Measurements from ENCODE around the gene KCNMB2.
A peak's percentile ranks its signal among the peaks of the same experiment; 100 is the strongest.
"Not testable (repeated sequence)": the region's sequence is repeated elsewhere in the genome, so short reads cannot be mapped to it uniquely, and the experiment has no call there.

The KCNMB2 gene

DNA sequence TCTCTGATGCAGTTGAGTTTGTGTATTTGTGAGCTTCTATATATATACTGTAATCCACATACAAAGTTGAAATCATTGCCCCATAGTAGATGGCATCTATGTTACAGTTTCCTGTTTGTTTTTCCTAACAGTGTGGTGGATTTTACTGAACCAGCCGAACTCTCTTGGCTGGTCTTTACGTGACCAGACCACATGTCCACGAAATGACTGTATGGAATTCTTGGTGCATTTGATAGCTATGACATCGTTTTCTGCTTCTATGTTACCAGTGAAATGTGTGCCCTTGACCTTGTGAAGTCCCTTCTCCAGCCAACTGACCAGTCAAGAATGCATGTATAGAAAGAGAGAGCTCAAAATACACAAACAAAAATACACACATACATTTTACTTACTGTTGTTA is 1.8 kb downstream of the KCNMB2 start:
- no peaks in the 10 kb centered on the region for H3K27me3 Mint-ChIP-seq (ENCODE audit: low read depth)
- TF ChIP-seq, protein P1, sequence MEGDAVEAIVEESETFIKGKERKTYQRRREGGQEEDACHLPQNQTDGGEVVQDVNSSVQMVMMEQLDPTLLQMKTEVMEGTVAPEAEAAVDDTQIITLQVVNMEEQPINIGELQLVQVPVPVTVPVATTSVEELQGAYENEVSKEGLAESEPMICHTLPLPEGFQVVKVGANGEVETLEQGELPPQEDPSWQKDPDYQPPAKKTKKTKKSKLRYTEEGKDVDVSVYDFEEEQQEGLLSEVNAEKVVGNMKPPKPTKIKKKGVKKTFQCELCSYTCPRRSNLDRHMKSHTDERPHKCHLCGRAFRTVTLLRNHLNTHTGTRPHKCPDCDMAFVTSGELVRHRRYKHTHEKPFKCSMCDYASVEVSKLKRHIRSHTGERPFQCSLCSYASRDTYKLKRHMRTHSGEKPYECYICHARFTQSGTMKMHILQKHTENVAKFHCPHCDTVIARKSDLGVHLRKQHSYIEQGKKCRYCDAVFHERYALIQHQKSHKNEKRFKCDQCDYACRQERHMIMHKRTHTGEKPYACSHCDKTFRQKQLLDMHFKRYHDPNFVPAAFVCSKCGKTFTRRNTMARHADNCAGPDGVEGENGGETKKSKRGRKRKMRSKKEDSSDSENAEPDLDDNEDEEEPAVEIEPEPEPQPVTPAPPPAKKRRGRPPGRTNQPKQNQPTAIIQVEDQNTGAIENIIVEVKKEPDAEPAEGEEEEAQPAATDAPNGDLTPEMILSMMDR (IDR thresholded peaks at IDR 0.05; ENCODE audit: unreplicated experiment in 3 of 3): no peak

DNA sequence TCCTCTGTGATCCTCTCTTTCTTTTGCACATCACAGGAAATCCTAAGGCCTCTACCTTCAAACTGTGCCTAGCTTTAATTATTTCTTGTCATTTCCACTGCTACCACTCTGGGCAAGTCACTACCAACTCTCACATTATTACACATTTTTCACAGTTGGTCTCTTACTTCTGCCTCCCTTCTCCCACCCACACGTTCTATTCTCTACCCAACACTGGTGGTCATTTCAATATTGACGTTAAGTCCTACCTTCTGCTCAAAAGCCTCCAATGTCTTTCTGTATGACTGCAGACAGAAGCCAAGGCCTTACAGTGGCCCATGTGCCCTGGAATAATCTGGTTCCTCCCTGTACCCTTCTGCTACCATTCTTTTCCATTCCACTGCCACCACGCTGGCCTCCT is 3.9 kb downstream of the KCNMB2 start:
- Mint-ChIP-seq H3K4me3 (peak overlapping the region in 1 of 3 experiments; percentile 6), H3K4me1 (peaks cover 29% of the 10 kb centered on the region), H3K9me3 (no peaks in the 10 kb centered on the region), H3K36me3 (ENCODE audit: low read depth) (no peaks in the 10 kb centered on the region), H3K27me3 (ENCODE audit: low read depth) (no peaks in the 10 kb centered on the region), H3K27ac (peak overlapping the region in 1 of 3 experiments; percentile 24)
- TF ChIP-seq, protein P1 (IDR thresholded peaks at IDR 0.05; ENCODE audit: unreplicated experiment in 3 of 3): no peak

More for the DNA sequence above, 1.8 kb downstream of the KCNMB2 start:
- Mint-ChIP-seq H3K9me3 (no peaks in the 10 kb centered on the region), H3K36me3 (ENCODE audit: low read depth) (no peaks in the 10 kb centered on the region), H3K4me1 (peaks cover 32% of the 10 kb centered on the region), H3K4me3 (peak overlapping the region; percentile 49 to 90 (median 88)), H3K27ac (peak overlapping the region in 2 of 3 experiments; percentile 68 to 91)

DNA sequence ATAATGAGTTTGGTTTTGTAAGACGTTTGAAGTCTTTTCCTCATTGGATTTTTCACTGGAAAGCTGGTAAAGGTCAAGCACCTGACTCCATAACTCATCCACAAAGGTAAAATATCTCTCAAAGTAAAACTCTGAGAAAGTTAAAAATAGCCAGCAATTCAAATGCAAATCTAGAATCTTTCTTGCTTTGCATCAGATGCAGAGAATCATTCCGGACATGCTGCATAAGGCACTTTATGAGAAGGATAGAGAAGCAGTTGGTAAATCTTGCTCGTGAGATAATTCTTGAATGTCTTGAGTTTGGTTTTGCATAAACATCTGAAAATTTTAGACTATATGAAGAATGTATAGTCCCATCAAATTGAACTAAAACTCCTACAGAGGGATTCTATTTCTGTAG is 9.1 kb downstream of the KCNMB2 start:
- H3K9me3 Mint-ChIP-seq: no peaks in the 10 kb centered on the region
- H3K36me3 Mint-ChIP-seq (ENCODE audit: low read depth): no peaks in the 10 kb centered on the region
- no peaks in the 10 kb centered on the region for H3K27me3 Mint-ChIP-seq (ENCODE audit: low read depth)
- TF ChIP-seq, protein P1 (IDR thresholded peaks at IDR 0.05; ENCODE audit: unreplicated experiment in 3 of 3): no peak
- no peak overlapping the region for H3K27ac Mint-ChIP-seq
- H3K4me1 Mint-ChIP-seq: peaks cover 4% of the 10 kb centered on the region
- no peak overlapping the region for H3K4me3 Mint-ChIP-seq

DNA sequence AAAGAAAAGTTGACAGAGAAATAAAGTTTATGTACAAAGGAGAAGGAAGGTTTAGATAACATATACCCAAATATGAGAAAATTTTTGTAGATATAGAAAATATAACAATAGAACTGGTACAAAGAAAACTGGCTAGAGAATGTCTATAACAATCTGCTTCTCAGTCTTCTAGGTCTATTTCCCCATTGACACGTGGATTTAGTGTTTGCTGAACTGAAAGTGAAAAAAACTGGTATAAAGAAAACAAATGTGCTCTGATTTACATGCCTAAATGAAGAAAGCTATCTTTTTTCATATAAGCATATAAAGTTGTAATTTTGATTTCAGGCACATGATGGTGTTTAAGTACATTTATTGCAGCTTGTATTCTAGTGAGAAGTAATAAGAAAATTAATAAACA is 9.8 kb downstream of the KCNMB2 start:
- H3K27me3 Mint-ChIP-seq (ENCODE audit: low read depth): no peaks in the 10 kb centered on the region
- H3K27ac Mint-ChIP-seq: no peak overlapping the region
- no peaks in the 10 kb centered on the region for H3K36me3 Mint-ChIP-seq (ENCODE audit: low read depth)
- H3K4me1 Mint-ChIP-seq: peaks cover 4% of the 10 kb centered on the region
- H3K4me3 Mint-ChIP-seq: no peak overlapping the region
- TF ChIP-seq, protein P1 (IDR thresholded peaks at IDR 0.05; ENCODE audit: unreplicated experiment in 3 of 3): no peak
- H3K9me3 Mint-ChIP-seq: no peaks in the 10 kb centered on the region

DNA sequence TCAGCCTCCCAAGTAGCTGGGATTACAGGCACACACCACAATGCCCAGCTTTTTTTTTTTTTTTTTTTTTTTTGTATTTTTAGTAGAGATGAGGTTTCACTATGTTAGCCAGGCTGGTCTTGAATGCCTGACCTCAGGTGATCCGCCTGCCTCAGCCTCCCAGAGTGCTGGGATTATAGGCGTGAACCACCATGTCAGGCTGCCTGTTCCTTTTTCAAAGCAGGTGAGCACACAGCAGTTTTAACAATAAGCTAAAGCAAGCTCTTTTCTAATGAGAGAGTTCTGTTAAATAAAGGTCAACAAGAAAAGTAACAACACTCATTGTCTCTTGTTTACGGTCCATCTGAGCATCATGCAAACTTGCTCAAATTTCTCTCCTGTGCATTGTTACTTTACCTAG is 13.2 kb downstream of the KCNMB2 start:
- not testable (repeated sequence) for H3K27me3 Mint-ChIP-seq (ENCODE audit: low read depth); H3K27ac Mint-ChIP-seq; H3K36me3 Mint-ChIP-seq (ENCODE audit: low read depth); H3K4me3 Mint-ChIP-seq; H3K9me3 Mint-ChIP-seq; H3K4me1 Mint-ChIP-seq

DNA sequence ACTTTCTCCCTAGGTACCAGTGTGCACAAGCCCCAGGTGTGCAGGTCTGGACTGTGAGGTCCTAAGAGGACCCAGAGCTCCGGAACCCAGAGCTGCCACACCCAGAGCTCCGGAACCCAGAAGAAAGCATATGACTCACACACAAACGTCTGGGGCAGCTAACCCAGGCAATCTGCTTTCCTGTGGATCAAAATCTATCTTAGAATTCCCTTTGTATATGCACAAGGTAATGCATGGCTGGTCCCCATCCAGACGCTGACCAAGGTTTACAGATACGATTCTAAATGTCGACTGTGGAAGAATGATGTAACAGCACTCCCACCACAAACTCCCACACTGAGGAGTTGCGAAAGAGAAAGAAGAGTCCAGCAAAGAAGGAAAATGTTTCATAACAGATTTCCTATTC is 15.7 kb downstream of the KCNMB2 start:
- TF ChIP-seq, protein P1 (IDR thresholded peaks at IDR 0.05; ENCODE audit: unreplicated experiment in 3 of 3): no peak
- peak overlapping the region in 1 of 3 experiments; percentile 8 for H3K4me3 Mint-ChIP-seq
- H3K27me3 Mint-ChIP-seq (ENCODE audit: low read depth): no peaks in the 10 kb centered on the region
- H3K36me3 Mint-ChIP-seq (ENCODE audit: low read depth): no peaks in the 10 kb centered on the region
- peak overlapping the region in 2 of 3 experiments; percentile 36 to 50 for H3K27ac Mint-ChIP-seq
- peaks cover 8% of the 10 kb centered on the region for H3K4me1 Mint-ChIP-seq
- no peaks in the 10 kb centered on the region for H3K9me3 Mint-ChIP-seq
